Subcutaneous abdominal adipose tissue (tissue), 5 donors: ENCODE results near the gene PCDH7.
A peak's percentile ranks its signal among the peaks of the same experiment; 100 is the strongest.

Experiments used
- H3K27ac ChIP-seq: one replicate; pipeline ENCODE4 v1.7.0; 2013; ENCODE audit warnings: low read depth, mild to moderate bottlenecking, inconsistent platforms, low read length, moderate library complexity
- H3K27me3 ChIP-seq, 5 donors: one replicate each; pipeline ENCODE4 v1.7.0; 2013; ENCODE audit warnings: low read length in 5 of 5, inconsistent platforms in 1 of 5; ENCODE audit not compliant: control insufficient read depth in 5 of 5, insufficient read depth in 4 of 5
- H3K36me3 ChIP-seq, 5 donors: one replicate each; pipeline ENCODE4 v1.7.0; 2013; ENCODE audit warnings: low read length in 5 of 5; ENCODE audit not compliant: control insufficient read depth in 5 of 5, insufficient read depth in 5 of 5
- H3K4me1 ChIP-seq, 5 donors: one replicate each; pipeline ENCODE4 v1.7.0; 2013; ENCODE audit warnings: low read length in 5 of 5, mild to moderate bottlenecking in 3 of 5, moderate library complexity in 1 of 5; ENCODE audit not compliant: control insufficient read depth in 5 of 5, insufficient read depth in 5 of 5
- H3K4me3 ChIP-seq, 5 donors: one replicate each; pipeline ENCODE4 v1.7.0; 2013; ENCODE audit warnings: low read length in 5 of 5, low read depth in 1 of 5
- H3K9ac ChIP-seq, 5 donors: one replicate each; pipeline ENCODE4 v1.7.0; 2013; ENCODE audit warnings: low read length in 5 of 5, mild to moderate bottlenecking in 4 of 5, moderate library complexity in 3 of 5
- H3K9me3 ChIP-seq, 5 donors: one replicate each; pipeline ENCODE4 v1.7.0; 2013; ENCODE audit warnings: low read length in 5 of 5; ENCODE audit not compliant: control insufficient read depth in 5 of 5
- donor health status: healthy.
- donor health status: healthy.
- donor health status: healthy.
- donor health status: healthy.
- donor health status: healthy.

The PCDH7 gene

DNA sequence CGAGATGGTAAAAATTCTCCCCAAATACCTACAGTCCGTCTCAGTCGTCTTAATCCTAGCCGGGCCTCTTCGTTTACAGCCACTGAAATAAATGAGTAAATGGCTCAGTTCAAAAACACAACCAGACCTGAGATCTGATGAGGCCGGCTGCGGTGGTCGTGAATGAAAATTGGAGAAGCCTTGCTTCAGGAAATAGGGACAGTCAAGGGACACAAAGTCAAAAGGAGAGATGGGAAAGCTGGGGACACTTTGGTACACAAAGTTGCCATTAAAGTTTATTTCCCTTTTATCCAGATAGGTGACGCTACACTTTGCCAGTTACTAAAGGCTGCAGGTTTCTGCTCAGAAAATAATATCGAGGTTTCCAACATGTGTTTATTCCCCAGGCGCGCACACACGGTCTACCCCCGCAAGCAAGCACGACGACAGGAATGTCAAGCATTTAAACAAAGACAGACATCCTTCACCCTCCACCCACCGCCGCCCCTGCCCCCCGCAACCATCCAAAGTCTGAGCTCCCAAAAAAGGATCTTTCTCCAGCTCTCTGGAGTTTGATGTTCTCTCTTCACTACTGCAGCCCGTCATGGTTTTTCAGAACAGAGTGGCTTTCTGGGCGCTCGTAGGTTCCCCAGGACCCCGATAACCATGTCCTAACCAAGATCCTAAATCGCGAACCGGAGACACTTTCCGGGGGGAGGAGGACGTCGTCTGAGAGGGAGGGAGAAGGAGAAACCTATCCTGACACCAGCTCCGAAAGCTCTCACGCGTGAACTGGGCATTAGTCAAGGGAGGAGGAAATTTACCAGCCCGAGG is 1.3 kb upstream of the PCDH7 start:
- Histone ChIP-seq H3K4me1 (peaks cover 2 to 73% (median 64%) of the 10 kb centered on the region in 5 donors), H3K9ac (peak overlapping the region in 2 of 5 donors; percentile 14 to 59), H3K9me3 (no peaks in the 10 kb centered on the region), H3K27ac (peak overlapping the region; percentile 60), H3K36me3 (no peaks in the 10 kb centered on the region), H3K27me3 (peaks cover 0 to 46% (median 26%) of the 10 kb centered on the region in 5 donors), H3K4me3 (peak overlapping the region; percentile 70 to 83 (median 79))

DNA sequence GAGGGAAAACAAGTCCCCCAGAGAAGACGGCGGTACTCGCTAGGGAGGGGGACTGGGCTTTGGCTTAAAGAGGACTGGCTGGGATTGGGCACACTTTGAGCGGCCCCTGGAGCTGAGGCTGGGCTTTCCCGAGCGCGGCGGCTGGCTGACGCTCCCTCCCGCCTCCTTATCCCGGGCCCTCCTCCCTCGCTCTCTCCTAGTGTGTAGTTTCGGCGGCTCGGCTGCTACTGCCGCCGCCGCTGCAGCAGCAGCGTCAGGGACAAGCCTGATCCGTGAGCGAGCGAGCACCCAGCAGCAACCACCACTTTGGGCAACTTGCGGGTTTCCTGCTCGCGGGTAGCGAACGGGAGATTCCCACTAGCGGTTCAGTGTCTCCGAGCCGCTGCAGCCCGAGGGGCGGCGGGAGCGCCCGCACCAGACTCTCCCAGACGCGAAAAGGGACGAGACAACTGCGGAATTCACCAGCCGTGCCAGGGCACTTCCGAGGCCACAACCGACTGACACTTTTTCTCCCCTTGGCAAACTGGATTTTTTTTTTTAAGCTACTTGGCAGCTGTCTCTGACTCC is 632 bp upstream of the PCDH7 start:
- peak overlapping the region; percentile 60 for H3K27ac ChIP-seq

DNA sequence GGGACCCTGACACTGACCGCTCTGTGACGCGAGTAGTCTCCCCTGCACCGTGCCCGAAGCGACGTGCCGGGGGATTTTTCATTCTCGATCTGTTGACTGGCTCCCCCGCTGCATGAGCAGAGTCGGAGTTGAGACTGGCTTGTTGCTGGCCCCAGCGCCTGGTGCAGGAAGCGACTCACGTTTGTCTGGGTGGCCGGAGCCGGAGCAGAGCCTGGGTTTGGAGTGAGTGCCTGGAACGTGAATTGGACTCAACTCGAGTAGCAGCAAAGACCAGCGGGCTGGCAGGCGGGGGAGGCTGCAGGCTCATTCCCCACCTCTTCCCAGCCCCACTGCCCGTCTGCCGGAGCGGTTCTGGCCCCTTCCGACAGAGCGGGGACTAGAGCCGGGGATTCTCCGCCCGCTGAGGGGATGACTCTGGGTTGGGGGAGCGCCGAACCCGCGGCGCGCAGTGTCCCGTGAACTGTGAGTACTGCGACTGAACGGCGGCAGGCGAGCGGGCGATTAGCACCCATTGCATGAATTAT is 554 bp downstream of the PCDH7 start:
- Histone ChIP-seq H3K27ac (peak overlapping the region; percentile 60), H3K9ac (no peak overlapping the region), H3K9me3 (no peaks in the 10 kb centered on the region), H3K4me1 (peaks cover 2 to 85% (median 64%) of the 10 kb centered on the region in 5 donors), H3K36me3 (no peaks in the 10 kb centered on the region), H3K4me3 (peak overlapping the region; percentile 50 to 80 (median 75)), H3K27me3 (peaks cover 0 to 46% (median 27%) of the 10 kb centered on the region in 5 donors)

More for the DNA sequence above, 632 bp upstream of the PCDH7 start:
- peaks cover 2 to 80% (median 64%) of the 10 kb centered on the region in 5 donors for H3K4me1 ChIP-seq
- no peaks in the 10 kb centered on the region for H3K9me3 ChIP-seq
- H3K36me3 ChIP-seq: no peaks in the 10 kb centered on the region
- H3K9ac ChIP-seq: peak overlapping the region in 2 of 5 donors; percentile 14 to 59
- peaks cover 0 to 46% (median 27%) of the 10 kb centered on the region in 5 donors for H3K27me3 ChIP-seq
- peak overlapping the region; percentile 70 to 83 (median 79) for H3K4me3 ChIP-seq

DNA sequence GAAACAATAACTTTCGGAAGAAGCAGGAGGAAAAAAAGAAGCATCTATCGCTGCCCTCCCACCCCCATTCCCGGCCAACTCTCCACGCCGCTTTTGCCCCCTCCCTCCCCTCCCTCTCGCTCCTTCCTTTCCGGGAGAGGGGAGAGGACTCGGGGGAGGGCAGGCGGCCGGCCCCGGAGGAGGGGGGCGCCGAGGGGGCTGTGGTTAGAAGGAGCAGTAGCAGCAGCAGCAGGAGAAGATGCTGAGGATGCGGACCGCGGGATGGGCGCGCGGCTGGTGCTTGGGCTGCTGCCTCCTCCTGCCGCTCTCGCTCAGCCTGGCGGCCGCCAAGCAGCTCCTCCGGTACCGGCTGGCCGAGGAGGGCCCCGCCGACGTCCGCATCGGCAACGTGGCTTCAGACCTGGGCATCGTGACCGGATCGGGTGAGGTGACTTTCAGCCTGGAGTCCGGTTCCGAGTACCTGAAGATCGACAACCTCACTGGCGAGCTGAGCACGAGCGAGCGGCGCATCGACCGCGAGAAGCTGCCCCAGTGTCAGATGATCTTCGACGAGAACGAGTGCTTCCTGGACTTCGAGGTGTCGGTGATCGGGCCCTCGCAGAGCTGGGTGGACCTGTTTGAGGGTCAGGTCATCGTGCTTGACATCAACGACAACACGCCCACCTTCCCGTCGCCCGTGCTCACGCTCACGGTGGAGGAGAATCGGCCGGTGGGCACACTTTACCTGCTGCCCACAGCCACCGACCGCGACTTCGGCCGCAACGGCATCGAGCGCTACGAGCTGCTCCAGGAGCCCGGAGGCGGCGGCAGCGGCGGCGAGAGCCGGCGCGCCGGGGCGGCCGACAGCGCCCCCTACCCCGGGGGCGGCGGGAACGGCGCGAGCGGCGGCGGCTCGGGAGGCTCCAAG is 1.3 kb downstream of the PCDH7 start:
- peaks cover 0 to 46% (median 27%) of the 10 kb centered on the region in 5 donors for H3K27me3 ChIP-seq
- no peaks in the 10 kb centered on the region for H3K9me3 ChIP-seq
- H3K4me1 ChIP-seq: peaks cover 2 to 80% (median 59%) of the 10 kb centered on the region in 5 donors
- no peaks in the 10 kb centered on the region for H3K36me3 ChIP-seq
- peak overlapping the region; percentile 26 to 80 (median 75) for H3K4me3 ChIP-seq
- H3K27ac ChIP-seq: no peak overlapping the region
- peak overlapping the region in 2 of 5 donors; percentile 23 to 56 for H3K9ac ChIP-seq

DNA sequence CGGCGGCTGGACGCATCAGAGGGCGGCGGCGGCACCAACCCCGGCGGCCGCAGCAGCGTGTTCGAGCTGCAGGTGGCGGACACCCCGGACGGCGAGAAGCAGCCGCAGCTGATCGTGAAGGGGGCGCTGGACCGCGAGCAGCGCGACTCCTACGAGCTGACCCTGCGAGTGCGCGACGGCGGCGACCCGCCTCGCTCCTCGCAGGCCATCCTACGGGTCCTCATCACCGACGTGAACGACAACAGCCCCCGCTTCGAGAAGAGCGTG is 1.9 kb downstream of the PCDH7 start:
- Histone ChIP-seq H3K36me3 (no peaks in the 10 kb centered on the region), H3K4me1 (peaks cover 2 to 76% (median 56%) of the 10 kb centered on the region in 5 donors), H3K4me3 (peak overlapping the region in 4 of 5 donors; percentile 70 to 79 (median 75)), H3K9me3 (no peaks in the 10 kb centered on the region), H3K27me3 (peaks cover 0 to 46% (median 27%) of the 10 kb centered on the region in 5 donors), H3K27ac (no peak overlapping the region), H3K9ac (peak overlapping the region in 1 of 5 donors; percentile 14)

DNA sequence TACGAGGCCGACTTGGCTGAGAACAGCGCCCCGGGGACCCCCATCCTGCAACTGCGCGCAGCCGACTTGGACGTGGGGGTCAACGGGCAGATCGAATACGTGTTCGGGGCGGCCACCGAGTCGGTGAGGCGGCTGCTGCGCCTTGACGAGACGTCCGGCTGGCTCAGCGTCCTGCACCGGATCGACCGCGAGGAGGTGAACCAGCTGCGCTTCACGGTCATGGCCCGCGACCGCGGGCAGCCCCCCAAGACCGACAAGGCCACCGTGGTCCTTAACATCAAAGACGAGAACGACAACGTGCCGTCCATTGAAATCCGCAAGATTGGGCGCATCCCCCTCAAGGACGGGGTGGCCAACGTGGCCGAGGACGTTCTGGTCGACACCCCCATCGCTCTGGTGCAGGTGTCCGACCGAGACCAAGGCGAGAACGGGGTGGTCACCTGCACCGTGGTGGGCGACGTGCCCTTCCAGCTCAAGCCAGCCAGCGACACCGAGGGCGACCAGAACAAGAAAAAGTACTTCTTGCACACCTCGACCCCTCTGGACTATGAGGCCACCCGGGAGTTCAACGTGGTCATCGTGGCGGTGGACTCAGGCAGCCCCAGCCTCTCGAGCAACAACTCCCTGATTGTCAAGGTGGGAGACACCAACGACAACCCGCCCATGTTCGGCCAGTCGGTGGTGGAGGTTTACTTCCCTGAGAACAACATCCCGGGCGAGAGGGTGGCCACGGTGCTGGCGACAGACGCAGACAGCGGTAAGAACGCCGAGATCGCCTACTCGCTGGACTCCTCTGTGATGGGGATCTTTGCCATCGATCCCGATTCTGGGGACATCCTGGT is 2.4 kb downstream of the PCDH7 start:
- no peak overlapping the region for H3K27ac ChIP-seq
- H3K36me3 ChIP-seq: no peaks in the 10 kb centered on the region
- H3K4me3 ChIP-seq: peak overlapping the region; percentile 50 to 79 (median 75)
- H3K9ac ChIP-seq: peak overlapping the region in 1 of 5 donors; percentile 14
- no peaks in the 10 kb centered on the region for H3K9me3 ChIP-seq
- peaks cover 0 to 46% (median 27%) of the 10 kb centered on the region in 5 donors for H3K27me3 ChIP-seq
- peaks cover 2 to 70% (median 52%) of the 10 kb centered on the region in 5 donors for H3K4me1 ChIP-seq

DNA sequence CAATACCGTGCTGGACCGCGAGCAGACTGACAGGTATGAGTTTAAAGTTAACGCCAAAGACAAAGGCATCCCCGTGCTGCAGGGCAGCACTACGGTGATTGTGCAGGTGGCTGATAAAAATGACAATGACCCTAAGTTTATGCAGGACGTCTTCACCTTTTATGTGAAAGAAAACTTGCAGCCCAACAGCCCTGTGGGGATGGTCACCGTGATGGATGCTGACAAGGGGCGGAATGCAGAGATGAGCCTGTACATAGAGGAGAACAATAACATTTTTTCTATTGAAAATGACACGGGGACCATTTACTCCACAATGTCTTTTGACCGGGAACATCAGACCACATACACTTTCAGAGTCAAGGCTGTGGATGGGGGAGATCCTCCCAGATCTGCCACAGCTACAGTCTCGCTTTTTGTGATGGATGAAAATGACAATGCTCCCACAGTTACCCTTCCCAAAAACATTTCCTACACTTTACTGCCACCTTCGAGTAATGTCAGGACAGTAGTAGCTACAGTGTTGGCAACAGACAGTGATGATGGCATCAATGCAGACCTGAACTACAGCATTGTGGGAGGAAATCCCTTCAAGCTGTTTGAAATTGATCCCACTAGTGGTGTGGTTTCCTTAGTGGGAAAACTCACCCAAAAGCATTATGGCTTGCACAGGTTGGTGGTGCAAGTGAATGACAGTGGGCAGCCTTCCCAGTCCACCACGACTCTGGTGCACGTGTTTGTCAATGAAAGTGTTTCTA is 3.2 kb downstream of the PCDH7 start:
- Histone ChIP-seq H3K27me3 (peaks cover 0 to 41% (median 27%) of the 10 kb centered on the region in 5 donors), H3K27ac (no peak overlapping the region), H3K4me3 (peak overlapping the region; percentile 50 to 79 (median 75))

DNA sequence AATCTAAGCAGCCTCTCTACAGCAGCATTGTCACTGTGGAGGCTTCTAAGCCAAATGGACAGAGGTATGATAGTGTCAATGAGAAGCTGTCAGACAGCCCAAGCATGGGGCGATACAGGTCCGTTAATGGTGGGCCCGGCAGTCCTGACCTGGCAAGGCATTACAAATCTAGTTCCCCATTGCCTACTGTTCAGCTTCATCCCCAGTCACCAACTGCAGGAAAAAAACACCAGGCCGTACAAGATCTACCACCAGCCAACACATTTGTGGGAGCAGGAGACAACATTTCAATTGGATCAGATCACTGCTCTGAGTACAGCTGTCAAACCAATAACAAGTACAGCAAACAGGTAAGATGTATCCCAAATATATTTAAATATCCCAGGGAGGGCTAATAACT is 4.1 kb downstream of the PCDH7 start:
- H3K9me3 ChIP-seq: no peaks in the 10 kb centered on the region
- no peaks in the 10 kb centered on the region for H3K36me3 ChIP-seq
- H3K27me3 ChIP-seq: peaks cover 0 to 35% (median 24%) of the 10 kb centered on the region in 5 donors
- H3K27ac ChIP-seq: no peak overlapping the region
- H3K9ac ChIP-seq: no peak overlapping the region
- H3K4me3 ChIP-seq: peak overlapping the region in 1 of 5 donors; percentile 79
- peaks cover 0 to 54% (median 35%) of the 10 kb centered on the region in 5 donors for H3K4me1 ChIP-seq

More for the DNA sequence above, 3.2 kb downstream of the PCDH7 start:
- Histone ChIP-seq H3K9ac (no peak overlapping the region), H3K9me3 (no peaks in the 10 kb centered on the region), H3K36me3 (no peaks in the 10 kb centered on the region), H3K4me1 (peaks cover 2 to 62% (median 44%) of the 10 kb centered on the region in 5 donors)
